OCI-LY1 (cell line): Measurements from ENCODE around the gene CCDC102B.

ENCODE experiments used
- CTCF ChIP-seq: fragments of 200-600 bp; sonication (generic), shearing (Covaris generic); IDR thresholded peaks from 2 replicates; pipeline ENCODE4 v1.5.1; 2017; ENCODE audit warnings: mild to moderate bottlenecking, antibody characterized with exemption, low read length, moderate library complexity, mixed read lengths
- EZH2 ChIP-seq: fragments of 200-600 bp; sonication (generic), shearing (Covaris generic); IDR thresholded peaks from 2 replicates; pipeline ENCODE4 v1.8.0; 2017; ENCODE audit warnings: borderline replicate concordance, mixed run types, mild to moderate bottlenecking, antibody characterized with exemption, low read length, moderate library complexity, mixed read lengths

- TF ChIP-seq CTCF (no peak), EZH2 (no peak)
Measured at GRCh38 chr18:68791801-68792200, 6.1 kb upstream of the CCDC102B start.
